ENCODE data around the gene FGF2. TPM values are rescaled to one million over a fixed set of nuclear protein-coding genes. Genes with fewer than 3 reads are reported as not detected.
A peak's percentile ranks its signal among the peaks of the same experiment; 100 is the strongest.

FGF2 gene
- total RNA-seq, 4 donors from 2014 or later: 0.53 to 7.0 (median 3.5) TPM

DNA sequence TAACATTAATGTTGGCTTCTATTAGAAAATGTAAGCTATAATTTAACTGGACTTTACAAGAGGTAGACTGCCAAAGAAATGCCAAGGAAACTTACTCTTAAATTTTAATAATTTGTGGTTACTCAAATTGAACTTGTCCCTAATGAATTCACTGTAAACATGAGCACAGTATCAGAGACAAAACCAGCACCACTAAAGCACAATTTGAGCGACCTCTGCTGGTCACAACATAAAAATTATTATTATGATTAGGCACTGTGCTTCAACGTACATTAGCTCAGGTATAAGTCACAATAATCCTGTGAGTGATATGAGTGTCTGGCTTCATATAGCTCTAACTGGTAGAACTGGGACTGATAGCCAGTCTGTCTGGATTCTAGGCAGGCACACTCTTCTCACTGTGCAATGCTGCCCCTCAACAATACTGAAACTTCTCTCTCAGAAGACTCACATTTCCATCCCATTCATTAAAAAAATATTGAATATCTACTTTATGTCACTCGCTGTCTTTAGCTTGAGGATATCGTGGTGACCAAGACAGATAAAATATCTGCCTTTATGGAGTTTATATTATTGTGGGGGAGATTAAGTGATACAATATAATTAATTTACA lies 87.8 kb downstream of the FGF2 start:
- H3K4me1 ChIP-seq: no peaks in the 10 kb centered on the region
- no peaks in the 10 kb centered on the region for H3K9me3 ChIP-seq
- H3K27ac ChIP-seq: no peak overlapping the region
- H3K36me3 ChIP-seq: peaks cover 0 to 27% (median 0%) of the 10 kb centered on the region in 3 donors
- intact Hi-C loops (cut with DNase I): loop anchor here (10.0 kb wide), 1 partner anchor 160 kb away; no protein-coding TSS in a partner anchor
- no peak overlapping the region for H3K4me3 ChIP-seq
- TF ChIP-seq, protein P1, sequence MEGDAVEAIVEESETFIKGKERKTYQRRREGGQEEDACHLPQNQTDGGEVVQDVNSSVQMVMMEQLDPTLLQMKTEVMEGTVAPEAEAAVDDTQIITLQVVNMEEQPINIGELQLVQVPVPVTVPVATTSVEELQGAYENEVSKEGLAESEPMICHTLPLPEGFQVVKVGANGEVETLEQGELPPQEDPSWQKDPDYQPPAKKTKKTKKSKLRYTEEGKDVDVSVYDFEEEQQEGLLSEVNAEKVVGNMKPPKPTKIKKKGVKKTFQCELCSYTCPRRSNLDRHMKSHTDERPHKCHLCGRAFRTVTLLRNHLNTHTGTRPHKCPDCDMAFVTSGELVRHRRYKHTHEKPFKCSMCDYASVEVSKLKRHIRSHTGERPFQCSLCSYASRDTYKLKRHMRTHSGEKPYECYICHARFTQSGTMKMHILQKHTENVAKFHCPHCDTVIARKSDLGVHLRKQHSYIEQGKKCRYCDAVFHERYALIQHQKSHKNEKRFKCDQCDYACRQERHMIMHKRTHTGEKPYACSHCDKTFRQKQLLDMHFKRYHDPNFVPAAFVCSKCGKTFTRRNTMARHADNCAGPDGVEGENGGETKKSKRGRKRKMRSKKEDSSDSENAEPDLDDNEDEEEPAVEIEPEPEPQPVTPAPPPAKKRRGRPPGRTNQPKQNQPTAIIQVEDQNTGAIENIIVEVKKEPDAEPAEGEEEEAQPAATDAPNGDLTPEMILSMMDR (IDR thresholded peaks at IDR 0.05): peak in 5 of 6 experiments; percentile 7 to 64 (median 25)
- TF ChIP-seq POLR2A (IDR thresholded peaks at IDR 0.05): no peak
- DNase-seq: no peak
- H3K27me3 ChIP-seq: no peaks in the 10 kb centered on the region
- whole genome bisulfite sequencing, 2 donors: 43 to 46% methylated on average over 4 of the region's 4 CpGs

DNA sequence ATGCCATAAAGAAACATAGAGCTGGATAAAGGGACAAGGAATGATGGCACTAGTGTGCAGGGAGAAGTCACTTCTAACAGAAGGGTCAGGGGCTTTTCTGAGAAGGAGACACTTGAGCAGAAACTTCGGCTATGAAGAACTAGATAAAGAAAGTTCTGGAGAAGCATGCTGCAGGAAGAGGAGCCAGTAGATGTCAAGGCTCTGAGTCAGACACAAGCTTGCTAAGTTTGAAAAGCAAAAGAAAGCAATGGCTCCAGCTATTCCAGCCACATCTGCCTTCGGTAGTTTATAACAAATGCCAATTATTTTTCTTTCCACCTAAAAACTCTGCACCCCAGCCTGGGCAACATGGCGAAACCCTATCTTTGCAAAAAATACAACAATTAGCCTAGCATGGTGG lies 88.3 kb downstream of the FGF2 start:
- Histone ChIP-seq H3K36me3 (peaks cover 0 to 27% (median 0%) of the 10 kb centered on the region in 3 donors), H3K9me3 (no peaks in the 10 kb centered on the region), H3K27me3 (no peaks in the 10 kb centered on the region), H3K4me1 (no peaks in the 10 kb centered on the region), H3K4me3 (no peak overlapping the region), H3K27ac (no peak overlapping the region)
- no peak for DNase-seq
- 63 to 94% methylated on average over 3 of the region's 3 CpGs for WGBS, 2 donors
- intact Hi-C loops (cut with DNase I): loop anchor here (10.0 kb wide), 1 partner anchor 160 kb away; no protein-coding TSS in a partner anchor
- TF ChIP-seq, protein P1 (IDR thresholded peaks at IDR 0.05): no peak
- TF ChIP-seq POLR2A (IDR thresholded peaks at IDR 0.05): no peak

DNA sequence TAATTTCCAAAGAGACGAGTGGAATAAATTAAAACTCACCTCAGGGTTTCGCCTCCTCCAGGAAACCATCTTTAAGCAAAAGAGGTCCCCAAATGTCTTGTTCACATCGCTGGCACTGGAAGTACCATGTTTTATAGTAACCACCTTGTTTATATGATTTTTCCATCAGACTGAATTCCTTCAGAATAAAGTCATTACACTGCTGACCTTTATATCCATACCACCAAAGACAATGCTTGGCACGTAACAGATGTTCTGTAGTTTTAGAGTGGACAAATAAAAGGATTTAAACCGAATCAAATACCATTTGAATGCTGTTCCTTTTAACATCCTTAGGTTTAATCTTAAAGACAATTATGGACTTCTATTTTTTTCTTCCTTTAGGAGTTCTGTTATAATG lies 91.1 kb downstream of the FGF2 start:
- intact Hi-C loops (cut with DNase I): loop anchor here (10.0 kb wide), 1 partner anchor 163 kb away; no protein-coding TSS in a partner anchor
- 86 to 87% methylated on average over 5 of the region's 5 CpGs for WGBS, 2 donors
- H3K36me3 ChIP-seq: peaks cover 0 to 15% (median 0%) of the 10 kb centered on the region in 3 donors
- H3K4me1 ChIP-seq: peaks cover 0 to 11% (median 5%) of the 10 kb centered on the region in 3 donors
- no peak overlapping the region for H3K27ac ChIP-seq
- DNase-seq: no peak
- H3K9me3 ChIP-seq: no peaks in the 10 kb centered on the region
- TF ChIP-seq, protein P1 (IDR thresholded peaks at IDR 0.05): no peak
- TF ChIP-seq POLR2A (IDR thresholded peaks at IDR 0.05): no peak
- no peaks in the 10 kb centered on the region for H3K27me3 ChIP-seq
- no peak overlapping the region for H3K4me3 ChIP-seq

DNA sequence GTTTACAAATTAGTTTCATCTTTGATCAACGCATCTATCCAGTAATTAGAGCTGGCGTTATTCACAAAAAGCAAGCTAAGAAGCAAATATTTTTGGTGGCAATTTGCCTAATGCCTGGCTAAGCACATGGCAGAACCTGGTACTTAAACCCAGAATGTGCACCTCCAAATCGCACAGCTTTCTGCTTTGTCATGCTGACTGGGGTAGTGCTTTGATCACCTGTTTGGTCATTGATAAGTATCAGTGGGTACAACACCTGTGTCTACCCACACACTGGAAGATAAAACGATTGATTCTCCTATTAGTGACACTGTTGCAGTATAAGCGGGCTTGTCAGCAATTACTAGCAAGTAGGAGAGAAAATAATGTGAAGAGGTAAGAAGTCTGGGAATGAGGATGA lies 93.8 kb downstream of the FGF2 start:
- intact Hi-C loops (cut with DNase I): no loop called here

DNA sequence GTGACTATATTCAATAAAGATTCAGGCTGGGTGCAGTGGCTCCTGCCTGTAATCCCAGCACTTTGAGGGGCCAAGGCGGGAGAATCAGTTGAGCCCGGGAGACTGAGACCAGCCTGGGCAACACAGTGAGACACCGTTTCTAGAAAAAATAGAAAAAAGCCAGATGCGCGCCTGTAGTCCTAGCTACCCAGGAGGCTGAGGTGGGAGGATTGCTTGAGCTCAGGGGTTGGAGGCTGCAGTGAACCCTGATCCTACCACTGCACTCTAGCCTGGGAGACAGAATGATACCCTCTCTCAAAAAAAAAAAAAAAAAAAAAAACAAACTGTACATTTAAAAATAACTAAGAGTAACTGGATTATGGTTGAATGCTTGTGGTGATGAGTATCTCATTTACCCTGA lies 94.7 kb downstream of the FGF2 start:
- no peaks in the 10 kb centered on the region for H3K27me3 ChIP-seq
- peak overlapping the region in 1 of 4 donors; percentile 79 for H3K27ac ChIP-seq
- H3K4me1 ChIP-seq: peaks cover 0 to 26% (median 10%) of the 10 kb centered on the region in 3 donors
- TF ChIP-seq, protein P1 (IDR thresholded peaks at IDR 0.05): no peak
- TF ChIP-seq POLR2A (IDR thresholded peaks at IDR 0.05): no peak
- no peak for DNase-seq
- H3K4me3 ChIP-seq: peak overlapping the region in 3 of 4 donors; percentile 83 to 97 (median 83)
- peaks cover 0 to 10% (median 0%) of the 10 kb centered on the region in 3 donors for H3K36me3 ChIP-seq
- intact Hi-C loops (cut with DNase I): no loop called here
- WGBS, 2 donors: 89 to 100% methylated on average over 2 to 4 of the region's 5 CpGs
- H3K9me3 ChIP-seq: no peaks in the 10 kb centered on the region

More for the DNA sequence above, 93.8 kb downstream of the FGF2 start:
- WGBS, 2 donors: 79 to 82% methylated on average over 5 of the region's 5 CpGs
- Histone ChIP-seq H3K27ac (no peak overlapping the region), H3K27me3 (no peaks in the 10 kb centered on the region), H3K4me1 (peaks cover 0 to 26% (median 10%) of the 10 kb centered on the region in 3 donors), H3K4me3 (no peak overlapping the region), H3K36me3 (peaks cover 0 to 10% (median 0%) of the 10 kb centered on the region in 3 donors), H3K9me3 (no peaks in the 10 kb centered on the region)
- no peak for DNase-seq
- no peak for TF ChIP-seq POLR2A (IDR thresholded peaks at IDR 0.05)
- TF ChIP-seq, protein P1 (IDR thresholded peaks at IDR 0.05): no peak

Data from esophagus squamous epithelium (tissue), 5 donors.